Measurements from ENCODE around the gene FNDC3A.

Gene FNDC3A

DNA sequence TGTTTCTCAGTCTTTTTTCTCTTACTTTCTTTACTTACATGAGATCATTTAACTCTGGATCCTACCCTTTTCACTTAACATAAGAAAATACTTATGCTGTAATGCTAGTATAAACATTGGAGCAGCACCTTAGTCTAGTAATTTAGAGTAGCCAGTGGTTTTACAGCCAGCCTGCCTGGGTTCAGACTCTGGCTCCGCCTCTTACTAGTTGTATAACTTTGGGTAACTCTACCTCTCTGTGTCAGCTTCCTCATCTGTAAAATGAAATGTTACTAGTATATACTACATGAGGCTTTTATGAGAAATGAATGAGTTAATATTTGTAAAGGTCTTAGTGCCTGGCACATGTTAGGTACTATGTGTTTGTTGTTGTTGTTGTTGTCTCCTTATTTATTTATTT is 277.6 kb downstream of the FNDC3A start:
- TF ChIP-seq, protein P1, sequence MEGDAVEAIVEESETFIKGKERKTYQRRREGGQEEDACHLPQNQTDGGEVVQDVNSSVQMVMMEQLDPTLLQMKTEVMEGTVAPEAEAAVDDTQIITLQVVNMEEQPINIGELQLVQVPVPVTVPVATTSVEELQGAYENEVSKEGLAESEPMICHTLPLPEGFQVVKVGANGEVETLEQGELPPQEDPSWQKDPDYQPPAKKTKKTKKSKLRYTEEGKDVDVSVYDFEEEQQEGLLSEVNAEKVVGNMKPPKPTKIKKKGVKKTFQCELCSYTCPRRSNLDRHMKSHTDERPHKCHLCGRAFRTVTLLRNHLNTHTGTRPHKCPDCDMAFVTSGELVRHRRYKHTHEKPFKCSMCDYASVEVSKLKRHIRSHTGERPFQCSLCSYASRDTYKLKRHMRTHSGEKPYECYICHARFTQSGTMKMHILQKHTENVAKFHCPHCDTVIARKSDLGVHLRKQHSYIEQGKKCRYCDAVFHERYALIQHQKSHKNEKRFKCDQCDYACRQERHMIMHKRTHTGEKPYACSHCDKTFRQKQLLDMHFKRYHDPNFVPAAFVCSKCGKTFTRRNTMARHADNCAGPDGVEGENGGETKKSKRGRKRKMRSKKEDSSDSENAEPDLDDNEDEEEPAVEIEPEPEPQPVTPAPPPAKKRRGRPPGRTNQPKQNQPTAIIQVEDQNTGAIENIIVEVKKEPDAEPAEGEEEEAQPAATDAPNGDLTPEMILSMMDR (IDR thresholded peaks at IDR 0.05): no peak
- DNase-seq (ENCODE audit: low spot score): no peak
- no peak overlapping the region for H3K27ac ChIP-seq

DNA sequence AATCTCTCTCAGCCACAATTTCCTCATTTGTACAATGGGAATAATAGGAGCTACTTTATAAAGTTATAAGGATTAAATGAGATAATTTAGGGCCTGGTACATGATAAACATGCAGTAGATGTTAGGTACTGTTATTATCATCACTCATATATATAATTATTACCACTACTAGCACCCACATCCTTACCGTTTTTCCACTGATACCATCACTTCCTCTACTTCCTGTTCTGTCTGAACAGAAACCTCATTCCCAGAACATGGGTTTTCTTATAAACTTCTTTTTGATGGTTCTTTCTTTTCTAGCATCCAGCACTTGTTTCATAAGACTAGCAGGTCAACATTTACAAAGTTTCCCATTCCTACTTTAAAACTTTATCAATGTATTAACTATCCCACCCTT is 278.3 kb downstream of the FNDC3A start:
- TF ChIP-seq, protein P1 (IDR thresholded peaks at IDR 0.05): no peak
- no peak overlapping the region for H3K27ac ChIP-seq
- DNase-seq (ENCODE audit: low spot score): no peak
- no peak overlapping the region for H3K4me3 ChIP-seq

More for the DNA sequence above, 277.6 kb downstream of the FNDC3A start:
- H3K4me3 ChIP-seq: no peak overlapping the region

DNA sequence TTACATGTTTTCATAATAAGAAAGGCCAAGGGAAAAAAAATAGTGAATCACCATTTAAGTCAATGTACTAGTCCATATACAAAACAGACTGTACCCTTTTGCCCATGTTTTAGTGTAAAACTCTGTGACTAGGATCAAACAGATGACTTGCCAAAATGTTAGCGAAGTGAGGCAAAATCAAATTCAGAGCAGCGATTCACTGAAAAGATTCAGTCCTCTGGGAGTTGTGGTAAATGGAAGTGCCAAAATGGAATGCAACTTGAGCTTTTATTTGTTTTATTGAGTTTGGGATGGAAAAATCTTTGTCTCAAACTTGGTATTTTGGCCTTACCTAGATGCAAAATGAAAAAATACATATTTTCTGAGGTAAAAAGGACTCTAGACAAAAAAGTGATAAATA is 281.1 kb downstream of the FNDC3A start:
- no peak overlapping the region for H3K27ac ChIP-seq
- no peak overlapping the region for H3K4me3 ChIP-seq
- no peak for DNase-seq (ENCODE audit: low spot score)
- TF ChIP-seq, protein P1 (IDR thresholded peaks at IDR 0.05): no peak

DNA sequence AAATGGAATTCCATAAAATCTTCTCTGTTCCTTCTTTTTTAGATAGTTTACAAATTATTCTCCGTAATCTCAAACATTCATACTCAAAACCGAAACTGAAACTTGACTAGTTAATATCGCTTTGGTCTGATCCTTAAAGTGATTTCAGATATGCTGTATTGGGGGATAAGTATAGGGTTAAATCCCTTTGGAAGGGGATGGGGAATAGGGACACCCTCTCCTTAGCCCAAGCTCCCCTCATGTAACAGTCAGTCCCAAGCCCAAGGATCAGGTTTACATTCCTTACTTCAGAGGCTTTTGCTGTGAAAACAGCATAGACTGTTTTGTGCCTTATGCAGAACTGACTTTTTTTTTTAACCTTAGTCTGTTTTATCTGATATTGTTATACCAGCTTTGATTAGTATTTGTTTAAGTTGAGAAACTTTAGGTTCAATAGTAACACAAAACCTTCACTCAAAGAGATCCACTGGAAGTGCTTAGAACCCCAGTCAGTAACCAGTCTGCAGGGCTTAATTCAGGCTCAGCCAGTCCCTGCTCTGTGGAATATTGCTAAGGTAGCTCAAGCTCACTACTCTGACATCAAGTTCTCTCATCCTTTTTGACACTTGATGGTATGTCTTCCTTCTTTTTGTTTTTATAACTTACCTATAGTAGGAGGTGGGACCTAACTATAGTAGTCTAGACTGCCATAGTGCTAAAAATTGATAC is 282.5 kb downstream of the FNDC3A start:
- Histone ChIP-seq H3K27ac (no peak overlapping the region), H3K4me3 (no peak overlapping the region)
- no peak for DNase-seq (ENCODE audit: low spot score)
- TF ChIP-seq, protein P1 (IDR thresholded peaks at IDR 0.05): no peak

All from coronary artery (tissue), 2 donors.